ENCODE data around the gene DLL1. TPM values are rescaled to one million over a fixed set of nuclear protein-coding genes. Genes with fewer than 3 reads are reported as not detected.

DLL1 gene
- total and polyA plus RNA-seq, 10 donors = 12.6 to 119 (median 62.8) TPM

Small RNA genes within 50 kb of the gene (microRNA-seq; reads per million reads assigned to microRNA genes)
- 0 to 0.36 (median 0) reads per million in 3 donors for gene MIR4644

Small RNA genes within 50 kb of the gene (small RNA-seq; reads per million reads assigned to genes)
- gene MIR4644 = 0 reads per million in 4 donors

Other genes starting within 250 kb of the DLL1 start
- 10 to 100 TPM; 24.8 to 41.2 (median 27.4) TPM for gene FAM120B, start 15.7 kb upstream of the DLL1 start, total RNA-seq
- gene FAM120B, start 15.7 kb upstream of the DLL1 start, polyA plus RNA-seq = 1 to 10 TPM; 7.6 to 8.7 (median 8.5) TPM

Measured in spleen (tissue), 11 donors.